GM18907 (cell line): ENCODE results near the gene ITIH3.
"Not testable (repeated sequence)": the region's sequence is repeated elsewhere in the genome, so short reads cannot be mapped to it uniquely, and the experiment has no call there.

Experiments used
- ATAC-seq: cut with Tn5 transposase; IDR thresholded peaks from one replicate; pipeline ENCODE4 v1.9.1; 2021; ENCODE audit warnings: mild to moderate bottlenecking, moderate library complexity; ENCODE audit not compliant: unreplicated experiment

Gene ITIH3, protein sequence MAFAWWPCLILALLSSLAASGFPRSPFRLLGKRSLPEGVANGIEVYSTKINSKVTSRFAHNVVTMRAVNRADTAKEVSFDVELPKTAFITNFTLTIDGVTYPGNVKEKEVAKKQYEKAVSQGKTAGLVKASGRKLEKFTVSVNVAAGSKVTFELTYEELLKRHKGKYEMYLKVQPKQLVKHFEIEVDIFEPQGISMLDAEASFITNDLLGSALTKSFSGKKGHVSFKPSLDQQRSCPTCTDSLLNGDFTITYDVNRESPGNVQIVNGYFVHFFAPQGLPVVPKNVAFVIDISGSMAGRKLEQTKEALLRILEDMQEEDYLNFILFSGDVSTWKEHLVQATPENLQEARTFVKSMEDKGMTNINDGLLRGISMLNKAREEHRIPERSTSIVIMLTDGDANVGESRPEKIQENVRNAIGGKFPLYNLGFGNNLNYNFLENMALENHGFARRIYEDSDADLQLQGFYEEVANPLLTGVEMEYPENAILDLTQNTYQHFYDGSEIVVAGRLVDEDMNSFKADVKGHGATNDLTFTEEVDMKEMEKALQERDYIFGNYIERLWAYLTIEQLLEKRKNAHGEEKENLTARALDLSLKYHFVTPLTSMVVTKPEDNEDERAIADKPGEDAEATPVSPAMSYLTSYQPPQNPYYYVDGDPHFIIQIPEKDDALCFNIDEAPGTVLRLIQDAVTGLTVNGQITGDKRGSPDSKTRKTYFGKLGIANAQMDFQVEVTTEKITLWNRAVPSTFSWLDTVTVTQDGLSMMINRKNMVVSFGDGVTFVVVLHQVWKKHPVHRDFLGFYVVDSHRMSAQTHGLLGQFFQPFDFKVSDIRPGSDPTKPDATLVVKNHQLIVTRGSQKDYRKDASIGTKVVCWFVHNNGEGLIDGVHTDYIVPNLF

DNA sequence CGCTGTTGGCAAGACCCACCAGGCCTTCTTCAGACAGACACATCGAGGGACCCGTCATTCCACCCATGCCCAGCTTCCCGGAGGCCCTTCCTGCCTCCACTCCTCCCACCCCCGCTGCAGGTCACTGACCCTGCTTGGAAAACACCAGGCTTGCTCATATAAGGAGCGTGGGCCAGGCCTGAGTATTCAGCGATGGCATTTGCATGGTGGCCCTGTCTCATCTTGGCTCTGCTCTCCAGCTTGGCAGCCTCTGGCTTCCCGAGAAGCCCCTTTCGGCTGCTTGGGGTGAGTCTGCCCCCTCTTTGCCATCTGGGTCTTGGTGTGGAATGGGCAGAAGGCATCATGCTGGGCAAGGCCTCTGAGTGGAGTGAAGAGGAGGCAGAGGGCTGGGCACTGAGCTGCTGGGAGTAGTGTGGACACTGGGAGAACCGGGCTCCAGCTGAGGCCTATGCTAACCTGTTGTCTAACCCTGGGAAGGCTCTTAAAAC is at the start of gene ITIH3:
Gene ITIH3, plus strand, starts transcription at position 185 of the 488 bp plus-strand sequence. Its CDS starts 8 bp downstream, at position 193.
- ATAC-seq = no peak

DNA sequence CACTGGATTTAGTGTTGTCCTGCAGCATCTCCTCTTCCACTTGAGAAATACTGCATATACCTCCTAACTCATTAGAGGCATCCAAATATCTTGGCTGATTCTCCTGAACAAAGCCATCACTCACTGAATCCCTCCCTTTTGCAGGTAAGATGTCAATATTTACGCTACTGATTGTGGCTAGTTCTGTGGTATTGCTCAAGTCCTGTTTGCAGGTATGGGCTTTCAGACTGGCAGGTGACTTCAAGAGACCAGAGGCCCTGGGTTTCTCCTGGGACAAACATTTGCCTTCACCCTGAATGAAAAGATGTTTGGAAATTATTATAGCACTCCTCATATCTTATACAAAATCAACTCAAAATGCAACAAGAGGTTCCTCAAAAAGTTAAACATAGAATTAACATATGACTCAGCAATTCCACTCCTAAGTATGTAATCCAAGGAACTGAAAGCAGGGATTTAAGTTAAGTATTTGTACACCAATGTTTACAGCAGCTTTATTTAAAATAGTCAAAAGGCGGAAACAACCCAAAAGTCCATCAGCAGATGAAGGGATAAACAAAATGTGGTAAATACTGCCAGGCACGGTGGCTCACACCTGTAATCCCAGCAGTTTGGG is 42.4 kb upstream of the ITIH3 start:
- no peak for ATAC-seq

DNA sequence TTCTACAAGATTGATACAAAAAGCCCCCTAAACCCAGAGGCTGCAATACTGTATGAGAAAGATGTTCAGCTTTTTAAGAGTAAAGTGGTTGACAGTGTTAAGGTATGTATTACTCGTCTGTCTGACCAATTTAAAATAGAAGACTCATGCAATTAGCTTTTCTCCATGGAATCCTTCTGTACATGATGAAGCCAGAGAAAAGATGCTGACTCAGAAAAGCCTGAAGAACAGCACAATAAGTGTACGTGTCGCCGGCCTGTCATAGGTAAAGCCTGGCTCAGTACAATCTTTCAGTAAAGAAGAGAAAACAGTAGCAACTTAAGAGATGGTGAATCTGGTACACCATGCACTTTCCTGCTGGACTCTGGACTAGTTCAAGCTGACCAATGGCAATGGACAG is 40.2 kb upstream of the ITIH3 start:
- no peak for ATAC-seq

GRCh38 chr3:52756141-52756540 is 38.5 kb upstream of the ITIH3 start:
- ATAC-seq = no peak

DNA sequence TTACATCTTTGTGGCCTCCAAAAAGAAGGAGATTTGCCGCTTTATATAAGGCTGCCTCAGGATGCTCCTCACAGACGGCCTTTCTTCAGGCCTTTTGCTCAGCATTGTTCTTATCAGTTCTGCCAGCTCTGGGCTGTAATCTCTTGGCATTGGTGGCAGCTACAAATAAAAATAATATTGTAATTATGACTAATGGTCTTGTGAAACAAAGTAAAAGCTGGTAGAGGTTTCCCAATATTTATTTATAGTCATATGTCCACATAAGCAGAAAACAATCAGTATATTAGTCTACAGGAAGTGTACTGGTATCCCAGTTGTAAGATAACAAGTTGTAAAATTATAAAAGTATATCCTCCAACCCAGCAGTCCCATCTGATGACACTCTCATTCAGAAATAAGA is 31.1 kb upstream of the ITIH3 start:
- ATAC-seq = no peak

DNA sequence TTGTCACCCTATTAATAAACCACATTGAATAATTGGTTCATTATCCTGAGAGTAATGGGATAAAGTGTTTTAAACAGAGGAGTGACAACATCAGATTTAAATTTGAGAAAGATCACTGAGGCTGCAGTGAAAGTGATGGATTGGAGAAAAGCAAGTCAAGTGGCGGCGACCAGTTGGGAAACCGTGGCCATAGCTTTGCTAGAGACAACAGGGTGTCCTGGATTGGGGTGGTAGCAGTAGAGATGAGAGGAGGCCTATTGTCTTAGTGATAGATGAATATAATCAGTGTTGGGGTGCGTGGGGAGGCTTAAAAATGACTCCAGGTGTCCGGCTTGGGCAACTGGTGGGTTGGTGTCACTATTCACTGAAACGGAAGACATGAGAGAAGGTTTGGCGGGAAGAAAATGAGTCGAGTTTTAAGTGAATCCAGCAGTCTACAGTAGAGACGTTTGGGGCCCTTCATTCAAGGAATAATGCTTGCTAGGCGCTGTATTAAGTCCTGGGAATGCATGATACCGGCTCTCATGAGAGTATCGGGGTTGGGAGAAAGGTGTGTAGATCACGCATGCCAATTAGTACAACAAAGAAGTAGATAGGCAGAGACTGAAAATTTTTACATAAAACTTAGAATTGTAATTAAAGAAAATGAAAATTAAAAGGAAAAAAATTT is 24.7 kb upstream of the ITIH3 start:
- ATAC-seq = no peak

DNA sequence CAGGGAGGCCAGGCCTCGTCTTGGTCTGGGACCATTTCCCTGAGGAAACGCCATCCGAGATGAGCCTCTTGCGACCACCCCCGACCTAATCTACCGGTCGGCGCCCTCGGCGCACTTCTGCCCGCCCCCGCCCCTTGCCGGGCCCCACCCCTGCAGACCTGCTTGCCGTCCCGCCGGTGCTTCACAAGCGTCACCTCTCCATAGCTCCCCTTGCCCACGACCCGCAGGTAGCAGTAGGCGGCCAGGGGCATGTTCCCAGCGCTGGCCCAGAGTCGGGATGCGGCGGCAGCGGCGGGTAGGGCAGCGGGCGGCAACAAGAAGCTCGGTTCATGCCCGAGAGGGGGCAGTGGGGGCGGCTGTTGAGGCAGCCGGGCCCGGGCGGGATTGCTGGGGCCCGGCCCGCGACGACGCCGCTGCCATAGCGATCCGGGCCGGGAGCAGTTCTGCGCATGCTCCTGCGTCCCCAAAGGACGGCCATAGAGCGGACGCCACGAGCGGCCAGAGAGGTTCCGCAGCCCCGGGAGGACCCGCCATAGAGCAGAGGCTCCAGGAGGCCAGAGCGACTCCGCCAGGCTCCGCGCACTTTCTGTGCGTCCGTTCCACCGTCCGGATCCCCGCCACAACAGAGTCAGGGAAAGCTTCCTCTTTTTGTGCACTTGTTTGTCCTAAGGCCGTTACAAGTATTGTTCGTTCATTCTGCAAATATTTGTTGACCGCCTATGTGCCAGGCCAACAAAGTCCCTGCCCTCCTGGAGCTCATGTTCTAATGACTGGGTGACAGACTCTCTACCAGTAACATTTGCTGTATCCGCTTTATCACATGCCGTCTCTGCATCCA is 23.9 kb upstream of the ITIH3 start, which contains the start of gene NEK4:
Gene NEK4, minus strand, starts transcription at position 445 of the 838 bp plus-strand sequence. Its CDS starts 194 bp downstream, at position 251.
- peak; percentile 90 for ATAC-seq

GRCh38 chr3:52771334-52771681 is 23.3 kb upstream of the ITIH3 start:
- no peak for ATAC-seq

DNA sequence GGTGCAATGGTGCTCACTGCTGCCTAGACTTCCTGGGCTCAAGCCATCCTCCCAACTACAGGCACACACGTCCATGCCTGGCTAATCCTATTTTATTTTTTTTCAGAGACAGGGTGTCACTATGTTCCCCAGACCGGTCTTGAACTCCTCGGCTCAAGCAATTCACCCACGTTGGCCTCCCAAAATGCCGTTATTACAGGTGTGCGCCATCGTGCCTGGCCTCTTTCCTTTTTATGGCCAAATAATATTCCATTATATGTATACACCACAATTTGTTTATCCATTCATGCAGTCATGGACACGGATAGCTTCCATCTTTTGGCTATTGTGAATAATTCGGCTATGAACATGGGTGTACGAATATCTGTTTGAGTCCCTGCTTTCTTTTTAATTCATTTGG is 22.9 kb upstream of the ITIH3 start:
- no peak for ATAC-seq

DNA sequence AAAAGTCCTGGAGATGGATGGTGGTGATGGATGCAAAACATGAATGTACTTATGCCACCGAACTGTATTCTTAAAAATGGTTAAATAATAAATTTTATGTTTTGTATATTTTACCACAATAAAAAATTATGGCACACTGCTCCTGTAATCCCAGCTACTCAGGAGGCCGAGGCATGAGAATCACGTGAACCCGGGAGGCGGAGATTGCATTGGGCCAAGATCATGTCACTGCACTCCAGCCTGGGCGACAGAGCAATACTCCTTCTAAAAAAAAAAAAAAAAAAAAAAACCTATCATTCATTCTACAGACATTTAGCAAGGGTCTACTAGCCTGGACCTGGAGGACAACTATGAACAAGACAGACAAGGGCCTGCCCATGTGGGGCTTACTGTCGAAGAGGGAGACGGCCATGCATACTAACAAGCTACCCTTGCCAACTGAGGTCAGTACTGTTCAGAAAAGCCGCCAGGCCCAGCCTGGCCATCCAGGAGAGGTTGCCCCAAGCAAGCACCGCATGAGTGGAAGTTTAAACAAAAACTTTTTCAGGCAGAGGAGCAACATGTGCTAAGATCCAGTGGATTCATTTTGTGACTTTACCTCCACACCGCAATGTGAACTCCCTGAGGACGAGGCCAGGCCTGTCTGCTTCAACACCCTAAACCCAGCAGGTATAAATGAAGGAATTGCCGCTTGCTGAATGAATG is 21.1 kb upstream of the ITIH3 start:
- ATAC-seq = no peak

DNA sequence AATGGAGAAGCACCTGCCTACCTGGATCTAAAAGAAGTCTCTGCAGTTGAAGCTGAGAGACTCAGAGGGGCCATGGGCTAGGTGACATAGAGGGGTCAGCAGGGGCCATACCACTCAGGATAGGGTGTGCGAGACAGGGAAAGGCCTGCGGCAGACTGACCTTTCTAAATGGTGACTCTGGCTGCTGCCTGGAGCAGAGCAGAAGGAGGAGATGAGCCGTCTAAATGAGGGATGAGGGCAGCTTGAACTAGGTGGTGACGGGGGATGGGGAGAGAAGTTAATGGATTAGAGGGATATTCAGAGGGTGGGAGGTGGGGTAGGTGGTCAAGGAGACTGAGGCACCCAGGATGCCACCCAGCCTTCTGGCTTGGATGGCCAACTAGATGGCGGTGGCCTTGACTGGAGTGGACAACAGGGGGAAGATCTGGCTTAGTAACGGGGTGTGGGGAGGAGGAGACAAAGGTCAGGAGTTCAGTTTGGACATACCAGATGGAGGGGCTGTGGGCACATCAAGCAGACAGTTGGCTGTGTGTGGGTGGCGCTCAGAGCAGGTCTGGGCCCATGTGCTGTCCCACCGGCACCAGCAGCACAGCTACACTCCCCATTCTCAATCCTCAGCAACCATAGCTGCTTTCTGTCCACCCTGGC is 20.4 kb upstream of the ITIH3 start:
- ATAC-seq = no peak

GRCh38 chr3:52774901-52775864 is 19.4 kb upstream of the ITIH3 start:
- ATAC-seq = no peak

DNA sequence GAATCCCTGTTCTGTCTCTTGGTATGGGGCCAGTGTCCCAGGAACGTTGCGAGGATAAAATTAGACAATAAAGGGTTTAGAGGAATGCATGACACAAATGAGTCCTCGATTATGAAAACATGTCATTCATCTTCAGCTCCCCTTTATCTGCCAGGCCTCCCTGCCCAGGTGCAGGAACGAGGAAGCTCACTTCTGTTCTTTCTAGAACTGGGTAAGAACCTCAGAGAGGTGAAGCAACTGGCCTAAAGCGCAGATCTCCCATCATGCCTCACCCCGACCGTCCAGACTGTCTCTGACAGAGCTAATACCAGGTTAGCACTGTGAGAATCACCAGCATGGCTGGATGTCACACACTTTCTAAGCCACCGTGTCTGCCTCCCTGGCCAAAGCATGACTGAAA is 18.7 kb upstream of the ITIH3 start:
- ATAC-seq = no peak

DNA sequence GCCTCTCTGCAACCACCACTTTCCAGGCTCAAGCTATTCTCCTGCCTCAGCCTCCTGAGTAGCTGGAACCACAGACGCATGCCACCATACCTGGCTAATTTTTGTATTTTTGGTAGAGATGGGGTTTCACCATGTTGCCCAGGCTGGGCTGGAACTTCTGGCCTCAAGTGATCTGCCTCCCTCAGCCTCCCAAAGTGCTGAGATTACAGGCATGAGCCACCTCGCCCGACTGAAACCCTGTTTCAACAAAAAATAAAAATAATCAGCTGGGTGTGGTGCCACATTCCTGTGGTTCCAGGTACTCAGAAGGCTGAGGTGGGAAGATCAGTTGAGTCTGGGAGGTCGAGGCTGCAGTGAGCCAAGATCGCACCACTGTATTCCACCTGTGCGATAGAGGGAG is 18.1 kb upstream of the ITIH3 start:
- ATAC-seq = not testable (repeated sequence)

DNA sequence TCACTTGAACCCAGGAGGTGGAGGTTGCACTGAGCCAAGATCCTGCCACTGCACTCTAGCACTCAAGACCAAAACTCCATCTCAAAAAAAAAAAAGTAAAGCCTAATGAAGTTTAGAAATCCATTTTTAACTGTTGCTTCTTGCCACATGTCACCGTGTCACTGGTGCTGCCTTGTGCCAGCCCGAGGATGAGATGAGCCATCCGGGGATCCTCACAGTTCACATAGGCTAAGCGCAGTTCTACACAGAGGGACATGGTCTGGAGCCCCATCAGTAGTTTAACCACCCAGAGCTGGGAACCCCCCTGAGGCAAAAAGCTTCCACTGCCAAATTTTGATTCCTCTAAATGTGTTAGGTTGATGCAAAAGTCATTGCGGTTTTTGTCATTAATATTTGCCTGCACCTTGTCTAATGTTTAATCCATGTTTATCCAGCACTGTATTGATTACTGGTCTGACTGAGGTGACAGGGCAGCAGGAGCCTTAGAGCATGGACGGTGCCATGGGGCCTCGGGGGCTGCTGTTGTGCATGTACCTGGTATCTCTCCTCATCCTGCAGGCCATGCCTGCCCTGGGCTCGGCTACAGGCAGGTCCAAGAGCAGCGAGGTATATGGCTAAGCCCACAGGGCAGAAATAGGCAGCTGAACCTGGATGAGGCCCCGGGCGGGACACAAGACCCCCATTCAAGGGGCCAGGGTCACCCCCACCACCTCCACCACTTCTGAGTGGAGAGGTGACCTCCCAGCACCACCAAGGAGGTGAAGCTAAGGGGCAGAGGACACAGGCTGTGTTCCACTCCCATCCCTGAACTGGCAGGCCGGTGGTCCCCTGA is 17.3 kb upstream of the ITIH3 start, which contains the start of gene ITIH1:
Gene ITIH1, plus strand, starts transcription at position 473 of the 832 bp plus-strand sequence. Its CDS starts 17 bp downstream, at position 490.
- ATAC-seq = no peak

- no peak for ATAC-seq
Observed at GRCh38 chr3:52777959-52778805, 16.4 kb upstream of the ITIH3 start.
